GM10266 (cell line): Measurements from ENCODE around the gene CXXC5.

ENCODE experiments used
- DNase-seq: peaks from one replicate; pipeline ENCODE4 v3.0.0; 2012; ENCODE audit errors: extremely low spot score
- CTCF ChIP-seq: IDR thresholded peaks from 2 replicates; pipeline ENCODE4 v1.5.1; 2012; ENCODE audit warnings: mild to moderate bottlenecking, low read depth; ENCODE audit not compliant: control insufficient read depth, insufficient read depth; ENCODE audit errors: missing control alignments

CXXC5 gene

GRCh38 chr5:139655727-139656271 lies 7.7 kb downstream of the CXXC5 start:
- DNase-seq: no peak
- no peak for TF ChIP-seq CTCF

DNA sequence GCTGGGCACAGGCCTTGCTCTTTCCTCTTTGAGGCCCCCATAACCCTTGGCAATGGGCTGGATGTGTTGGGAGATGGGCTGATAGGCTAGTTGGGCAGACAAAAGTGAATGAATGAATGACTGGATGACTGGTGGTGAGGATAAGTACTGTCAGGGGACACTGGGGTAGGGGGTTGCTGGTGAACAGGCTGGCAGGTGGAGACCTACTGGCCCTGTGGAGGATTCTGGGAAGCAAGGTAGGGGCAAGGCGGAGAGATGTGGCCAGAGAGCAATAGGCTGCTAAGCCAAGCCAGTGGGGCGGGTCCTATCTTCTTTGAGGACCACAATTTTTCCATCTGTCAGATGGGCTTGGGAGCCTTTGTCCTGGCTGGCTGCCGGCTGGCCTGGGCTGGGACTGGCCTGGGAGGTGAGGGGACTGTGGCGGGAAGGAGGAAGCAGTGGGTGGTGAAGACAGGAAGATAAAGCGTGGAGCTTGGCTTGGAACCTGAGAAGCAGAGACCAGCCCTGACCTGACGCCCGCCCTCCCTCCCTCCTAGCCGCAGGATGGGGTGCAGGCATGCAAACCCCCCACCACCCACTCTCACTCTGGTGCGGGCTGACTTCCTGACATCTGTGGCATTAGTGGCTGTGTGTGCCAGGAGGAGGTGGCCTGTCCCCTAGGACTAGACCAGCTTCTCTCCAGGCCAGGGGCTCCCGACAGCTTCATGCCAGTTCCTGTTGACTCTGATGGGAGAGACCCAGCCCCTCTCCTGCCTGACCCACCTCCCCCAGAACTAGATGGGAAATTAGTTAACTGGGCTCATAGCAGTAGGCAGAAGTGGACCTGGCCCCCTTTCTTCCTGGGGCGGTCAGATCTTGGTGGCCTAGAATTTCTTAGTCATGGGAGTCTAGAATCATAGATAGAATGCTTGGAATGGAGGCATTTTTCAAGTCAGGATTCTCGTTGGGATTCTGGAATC lies 9.5 kb downstream of the CXXC5 start:
- no peak for DNase-seq

DNA sequence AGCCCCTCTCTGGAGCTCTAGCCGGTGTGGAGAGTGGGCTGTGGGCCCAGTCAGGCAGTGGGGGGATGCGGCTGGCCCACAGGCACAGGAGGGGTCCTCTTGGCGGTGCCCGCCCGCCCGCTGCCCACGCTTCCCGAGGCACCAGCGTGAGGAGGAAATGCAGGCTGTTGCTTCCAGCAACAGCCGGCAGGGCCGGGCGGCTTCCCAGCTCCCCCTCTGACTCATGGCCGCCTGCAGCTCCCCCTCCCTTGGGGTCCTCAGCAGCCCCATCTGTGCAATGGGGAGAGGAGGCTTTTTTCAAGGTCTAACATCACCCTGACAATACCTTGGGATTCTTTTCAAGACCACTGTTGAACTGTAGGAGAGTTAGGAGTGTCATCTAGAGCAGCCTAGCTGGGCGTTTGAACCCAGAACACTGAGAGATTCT lies 10.4 kb downstream of the CXXC5 start:
- no peak for TF ChIP-seq CTCF
- DNase-seq: no peak

More for the DNA sequence above, 9.5 kb downstream of the CXXC5 start:
- TF ChIP-seq CTCF: no peak

GRCh38 chr5:139658928-139659667 lies 10.9 kb downstream of the CXXC5 start:
- DNase-seq: no peak
- TF ChIP-seq CTCF: no peak

DNA sequence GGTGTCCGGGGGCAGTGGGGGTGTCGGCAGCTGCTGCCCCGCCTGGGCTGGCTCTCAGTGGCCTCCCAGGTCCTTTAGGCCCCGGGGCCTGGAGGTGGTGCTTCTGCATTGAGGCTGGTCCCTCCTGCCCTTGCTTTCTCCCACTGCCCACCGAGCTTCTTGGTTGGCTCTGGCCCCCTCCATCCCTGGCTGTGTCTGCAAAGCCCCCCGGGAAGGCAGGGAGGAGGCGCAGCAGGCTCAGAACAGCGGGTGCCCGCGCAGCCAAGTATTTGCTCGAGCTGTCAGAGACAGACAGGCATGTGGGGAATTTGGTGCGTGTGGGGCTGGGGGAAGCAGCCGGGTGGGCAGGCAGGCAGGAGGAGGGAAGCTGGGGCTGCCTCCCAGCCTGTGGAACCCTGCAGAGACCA lies 11.5 kb downstream of the CXXC5 start:
- no peak for DNase-seq
- no peak for TF ChIP-seq CTCF

GRCh38 chr5:139660105-139660922 lies 12.2 kb downstream of the CXXC5 start:
- TF ChIP-seq CTCF: no peak
- DNase-seq: no peak
